ENCODE measurements around the gene PEX13.
"Not testable (repeated sequence)": the region's sequence is repeated elsewhere in the genome, so short reads cannot be mapped to it uniquely, and the experiment has no call there.

Gene PEX13, protein sequence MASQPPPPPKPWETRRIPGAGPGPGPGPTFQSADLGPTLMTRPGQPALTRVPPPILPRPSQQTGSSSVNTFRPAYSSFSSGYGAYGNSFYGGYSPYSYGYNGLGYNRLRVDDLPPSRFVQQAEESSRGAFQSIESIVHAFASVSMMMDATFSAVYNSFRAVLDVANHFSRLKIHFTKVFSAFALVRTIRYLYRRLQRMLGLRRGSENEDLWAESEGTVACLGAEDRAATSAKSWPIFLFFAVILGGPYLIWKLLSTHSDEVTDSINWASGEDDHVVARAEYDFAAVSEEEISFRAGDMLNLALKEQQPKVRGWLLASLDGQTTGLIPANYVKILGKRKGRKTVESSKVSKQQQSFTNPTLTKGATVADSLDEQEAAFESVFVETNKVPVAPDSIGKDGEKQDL

DNA sequence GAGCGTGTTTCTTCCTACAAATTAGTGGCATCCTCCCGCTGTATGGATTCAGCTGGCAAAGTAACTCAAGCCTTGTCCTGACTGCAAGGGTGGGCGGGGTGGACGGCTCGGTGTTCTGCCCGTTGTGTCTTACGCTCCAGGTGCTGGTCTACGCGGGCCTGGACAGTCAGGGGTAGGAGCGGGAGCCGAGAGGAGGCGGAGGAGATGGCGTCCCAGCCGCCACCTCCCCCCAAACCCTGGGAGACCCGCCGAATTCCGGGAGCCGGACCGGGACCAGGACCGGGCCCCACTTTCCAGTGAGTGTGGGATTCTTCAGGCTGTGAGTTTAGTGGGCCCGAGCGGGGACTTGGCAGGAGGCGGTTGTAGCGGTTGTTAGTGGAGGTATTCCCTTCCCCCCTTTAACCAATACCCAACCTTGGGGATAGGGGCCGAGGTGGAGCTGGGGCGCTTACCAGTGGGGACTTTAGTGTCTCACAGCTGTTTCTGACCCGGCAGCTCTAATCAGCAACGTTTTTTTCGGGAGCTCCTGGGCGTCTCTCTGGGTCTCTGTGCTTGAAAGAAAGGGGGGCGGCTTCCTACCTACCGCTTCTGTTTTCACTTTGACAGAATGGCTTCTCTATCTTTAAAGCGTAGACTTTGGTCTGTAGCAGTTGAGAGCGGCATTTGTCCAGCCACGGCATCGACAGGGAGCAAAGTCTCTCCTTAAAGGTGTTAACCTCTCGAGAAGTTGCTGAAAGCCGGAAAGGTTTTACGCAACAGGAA lies at the start of gene PEX13, which contains the start of gene PUS10:
PEX13 (plus strand) TSS at position 165 of the 762 bp plus-strand sequence; CDS start at position 205, 40 bp downstream.
PUS10 (minus strand) TSS at position 700 of the 762 bp plus-strand sequence. CDS start 6,365 bp downstream, outside the sequence.
- DNase-seq = peak; percentile 72

DNA sequence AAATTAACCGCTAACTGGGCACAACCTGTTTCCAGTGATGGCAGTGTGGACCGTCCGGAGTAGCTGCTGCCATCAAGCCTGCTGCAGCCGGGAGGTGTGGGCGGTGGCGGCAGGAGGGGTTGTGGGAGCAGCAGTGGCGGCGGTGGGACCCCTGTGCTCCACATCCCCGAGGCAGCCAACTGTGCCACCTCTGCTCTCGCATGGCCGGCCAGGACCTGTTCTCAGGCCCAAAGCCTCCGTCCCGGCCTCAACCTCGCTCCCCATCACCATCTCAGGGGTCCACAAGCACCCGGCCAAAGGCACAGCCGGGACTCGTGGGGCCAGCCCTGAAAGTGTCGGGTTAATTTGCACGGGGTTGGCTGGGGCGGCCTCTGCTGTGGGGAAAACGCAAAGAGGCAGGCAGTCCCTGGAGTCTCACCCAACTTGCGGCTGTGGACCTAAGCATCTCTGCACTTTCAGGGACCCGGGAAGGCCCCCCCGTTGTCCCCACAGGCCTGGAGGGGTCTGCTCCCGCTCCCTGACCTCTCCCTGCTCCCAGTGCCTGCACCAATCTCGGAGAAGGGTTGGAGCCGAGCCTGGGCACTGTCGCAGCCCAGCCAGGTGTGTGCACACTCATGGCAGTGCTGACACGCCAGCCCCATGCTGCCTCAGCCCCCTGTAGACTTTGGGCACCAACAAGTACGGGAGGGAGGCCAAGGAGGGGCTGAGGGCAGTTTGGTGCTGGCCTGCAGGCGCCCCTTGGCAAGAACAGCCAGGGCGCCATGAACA lies 44.4 kb upstream of the PEX13 start:
- DNase-seq = no peak

DNA sequence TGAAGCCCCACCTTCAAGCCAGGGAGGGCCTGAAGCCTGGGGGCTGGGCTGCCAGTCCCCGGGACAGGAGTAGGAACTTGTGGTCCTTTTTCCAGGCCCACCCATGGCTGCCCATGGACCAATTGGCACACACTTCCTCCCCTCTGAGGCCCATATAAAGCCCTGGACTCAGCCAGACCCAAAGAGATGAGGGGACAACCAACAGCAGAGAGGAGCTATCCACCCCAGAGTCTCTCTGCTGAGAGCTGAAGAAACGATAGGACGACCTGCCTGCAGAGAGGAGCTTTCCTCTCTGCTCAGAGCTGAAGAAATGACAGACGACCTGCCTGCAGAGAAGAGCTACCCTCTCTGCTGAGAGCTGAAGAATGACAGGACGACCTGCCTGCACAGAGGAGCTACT lies 43.8 kb upstream of the PEX13 start:
- no peak for DNase-seq

DNA sequence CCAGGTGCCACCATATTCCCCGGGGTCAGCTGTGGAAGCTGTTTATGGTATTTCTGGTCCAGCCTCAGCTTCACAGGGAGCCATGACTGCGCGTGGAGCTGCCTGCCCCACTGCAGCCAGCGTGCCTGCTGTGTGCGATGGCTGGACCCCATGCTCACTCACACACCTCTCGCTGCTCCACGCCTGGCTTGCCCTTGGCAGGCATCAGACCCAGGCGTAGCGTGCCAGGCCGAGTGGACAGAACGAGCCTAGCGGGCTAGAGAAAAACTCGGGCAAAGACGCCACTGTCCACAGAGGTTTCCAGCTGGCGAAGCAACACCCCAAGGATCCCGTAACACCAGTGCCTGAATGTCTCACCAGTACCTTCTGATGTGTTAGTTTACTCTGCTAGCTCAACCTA lies 42.9 kb upstream of the PEX13 start:
- DNase-seq = no peak

DNA sequence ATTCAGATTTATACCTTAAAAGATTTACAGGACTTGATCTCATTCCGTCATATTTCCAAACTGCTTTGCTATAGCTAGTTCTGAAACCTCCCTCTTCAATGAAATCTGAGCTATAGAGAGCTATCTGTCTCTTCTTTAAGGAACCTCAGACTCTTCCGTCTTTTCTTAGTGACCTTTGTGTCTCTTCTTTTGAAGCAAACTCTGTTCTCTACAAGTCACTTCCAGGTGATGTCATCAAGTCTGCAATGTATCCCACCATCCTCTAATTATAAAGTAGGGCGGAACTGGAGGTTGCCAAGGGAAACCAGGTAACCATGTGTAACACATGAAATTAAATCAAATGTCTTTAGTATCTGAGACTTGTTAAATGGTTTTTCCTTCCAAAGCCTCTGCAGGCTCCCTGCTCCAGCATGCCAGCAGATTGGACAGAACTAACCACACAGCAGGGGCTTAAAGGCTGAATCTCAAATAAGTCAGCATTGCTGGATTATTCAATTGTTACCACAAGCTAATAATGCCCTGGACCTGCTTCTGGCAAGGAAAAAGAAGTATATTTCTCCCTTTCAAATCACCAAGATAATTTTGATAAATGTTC lies 41.2 kb upstream of the PEX13 start:
- no peak for DNase-seq

DNA sequence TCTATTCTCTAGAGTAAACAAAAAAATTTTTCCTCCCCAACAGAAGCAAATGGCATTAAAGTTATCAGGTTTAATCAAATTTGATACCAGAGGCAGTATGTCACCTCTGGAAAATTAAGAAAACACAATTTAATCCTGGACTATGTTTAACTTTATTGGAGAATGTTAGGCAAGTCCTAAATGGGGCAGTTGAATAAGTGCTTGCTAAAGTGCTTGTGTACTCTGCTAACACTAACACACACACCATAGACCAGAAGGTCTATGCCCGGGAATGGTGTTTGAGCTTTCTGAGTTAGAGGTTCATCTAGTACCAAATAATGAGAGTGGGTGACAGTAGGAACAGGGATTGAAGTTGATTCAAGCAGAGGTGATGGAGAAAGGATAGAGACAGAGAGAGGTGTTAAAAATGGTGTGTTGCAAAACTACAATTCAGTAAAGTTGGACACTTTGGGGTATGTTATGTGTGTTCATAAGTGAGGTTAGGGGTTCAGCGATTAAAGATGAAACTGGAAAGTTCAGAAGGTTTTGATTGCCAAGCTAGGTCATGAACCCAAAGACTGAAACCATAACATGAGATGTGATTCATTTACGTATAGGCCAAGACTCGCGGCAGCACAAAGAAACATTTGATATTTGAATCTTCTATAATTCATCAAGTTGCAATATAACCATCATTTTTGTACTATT lies 40.5 kb upstream of the PEX13 start:
- DNase-seq = no peak

DNA sequence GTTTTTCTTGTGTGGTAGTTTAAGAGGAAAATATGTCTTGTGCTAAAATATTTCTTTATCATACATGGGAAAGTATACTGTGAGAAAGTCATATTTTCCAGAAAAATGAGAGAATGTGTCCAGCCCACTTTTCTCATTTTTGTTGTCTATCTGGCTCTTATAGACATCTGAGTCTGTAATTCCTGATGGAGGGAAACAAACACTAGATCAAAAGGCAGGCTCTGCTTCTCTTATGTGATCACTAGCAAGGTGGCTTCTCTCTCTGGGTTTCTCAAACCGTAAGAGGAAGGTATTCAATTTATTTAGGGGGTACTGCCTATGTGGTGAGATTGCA lies 40.0 kb upstream of the PEX13 start:
- DNase-seq = no peak

DNA sequence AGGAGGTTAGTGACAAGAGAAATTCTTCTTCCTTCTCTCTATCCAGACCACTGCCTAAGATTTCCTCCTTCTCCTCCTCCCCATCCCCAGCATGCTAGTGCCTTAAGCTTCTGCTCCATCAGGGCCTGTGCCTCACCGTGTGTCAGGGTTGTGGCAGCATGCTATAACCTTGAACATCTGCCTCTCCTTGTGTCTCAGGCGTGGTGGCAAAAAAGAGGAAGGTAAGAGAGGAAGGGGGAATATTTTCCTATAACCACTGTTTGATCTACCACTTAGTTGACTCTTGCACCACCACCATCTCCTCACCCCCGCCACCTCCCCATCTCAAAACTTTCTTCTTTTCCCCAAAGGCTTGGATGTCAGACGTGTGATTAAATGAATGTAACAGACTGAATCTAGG lies 38.3 kb upstream of the PEX13 start:
- no peak for DNase-seq

DNA sequence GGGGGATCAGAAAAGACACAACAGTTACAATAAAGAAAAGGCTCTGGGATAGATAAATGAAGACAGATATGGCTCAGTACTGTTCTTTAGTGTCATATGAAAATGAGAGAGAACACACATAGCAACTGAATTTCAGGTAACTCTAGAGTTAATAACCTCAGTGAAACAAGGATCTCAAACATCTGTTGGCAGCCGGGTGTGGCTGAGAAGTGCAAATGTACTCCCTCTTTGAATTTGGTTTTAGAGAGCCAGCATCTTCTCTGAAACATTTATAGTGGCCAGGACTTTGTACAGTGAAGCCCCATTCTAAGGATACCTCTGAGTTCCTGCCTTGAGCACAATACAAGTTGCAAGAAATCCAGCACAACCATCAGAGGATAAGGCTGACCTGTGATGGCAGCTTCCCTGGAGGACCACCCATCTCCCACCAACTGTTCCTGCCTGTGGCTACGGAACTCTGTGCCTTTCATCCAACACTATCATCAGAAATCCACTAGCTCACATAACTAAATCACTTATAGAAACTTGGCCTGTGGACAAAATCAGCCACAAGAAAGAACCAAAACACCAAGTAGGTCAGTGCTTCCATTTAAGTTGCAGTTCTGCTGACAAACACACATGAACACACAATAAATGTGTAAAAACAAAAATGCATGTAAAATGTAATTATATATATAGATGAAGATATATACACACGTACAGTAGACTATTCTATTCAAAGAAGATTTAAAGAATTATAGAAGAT lies 37.3 kb upstream of the PEX13 start:
- DNase-seq = no peak

DNA sequence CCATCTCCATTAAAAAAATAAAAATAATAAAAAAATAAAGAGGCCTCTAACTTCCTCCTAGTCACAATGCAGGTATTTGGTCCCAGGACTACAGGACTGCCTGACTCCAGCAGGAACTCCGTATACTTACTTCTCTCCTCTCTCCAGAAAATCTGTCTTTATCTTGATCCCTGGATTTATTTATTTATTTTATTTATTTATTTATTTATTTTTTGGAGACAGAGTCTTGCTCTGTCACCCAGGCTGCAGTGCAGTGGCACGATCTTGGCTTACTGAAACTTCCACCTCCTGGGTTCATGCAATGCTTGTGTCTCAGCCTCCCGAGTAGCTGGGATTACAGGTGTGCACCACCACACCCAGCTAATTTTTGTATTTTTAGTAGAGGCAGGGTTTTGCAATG lies 35.5 kb upstream of the PEX13 start:
- not testable (repeated sequence) for DNase-seq

DNA sequence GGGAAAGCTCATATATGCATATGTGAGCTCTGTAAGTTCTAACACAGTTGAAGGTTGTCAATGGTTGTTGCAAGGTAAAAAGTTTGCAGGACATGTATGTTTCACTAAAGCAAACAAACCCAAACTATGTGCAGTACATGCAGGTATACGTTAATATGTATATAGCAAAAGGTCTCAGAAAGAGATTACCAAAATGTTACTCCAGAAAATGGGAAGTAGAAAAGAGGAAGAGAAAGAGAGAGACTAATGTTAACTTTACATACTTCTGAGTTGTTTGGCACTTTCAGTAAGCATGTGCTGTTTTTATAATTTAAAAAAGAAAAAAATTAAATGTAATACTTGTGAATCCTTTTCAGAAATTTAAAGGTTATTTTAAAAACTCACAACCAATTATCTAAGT lies 32.8 kb upstream of the PEX13 start:
- no peak for DNase-seq

DNA sequence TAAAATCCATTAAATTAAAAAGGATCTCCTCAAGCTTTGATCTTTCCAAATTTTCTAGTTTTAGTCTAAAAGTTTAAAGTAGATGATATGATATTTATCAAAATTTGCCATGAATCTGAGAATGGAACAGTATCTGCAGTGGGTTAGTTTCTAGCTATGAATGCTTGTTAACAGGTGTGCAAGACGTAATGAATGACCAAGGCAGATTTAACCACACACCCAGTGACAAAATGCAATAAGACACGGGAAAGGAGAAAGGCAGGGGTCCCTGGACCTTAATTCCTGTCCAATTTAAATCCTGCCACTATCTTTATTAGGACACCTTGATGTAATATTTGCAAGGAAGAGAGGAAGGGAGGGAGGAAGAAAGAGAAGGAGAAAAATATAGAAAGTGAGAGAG lies 30.5 kb upstream of the PEX13 start:
- DNase-seq = no peak

DNA sequence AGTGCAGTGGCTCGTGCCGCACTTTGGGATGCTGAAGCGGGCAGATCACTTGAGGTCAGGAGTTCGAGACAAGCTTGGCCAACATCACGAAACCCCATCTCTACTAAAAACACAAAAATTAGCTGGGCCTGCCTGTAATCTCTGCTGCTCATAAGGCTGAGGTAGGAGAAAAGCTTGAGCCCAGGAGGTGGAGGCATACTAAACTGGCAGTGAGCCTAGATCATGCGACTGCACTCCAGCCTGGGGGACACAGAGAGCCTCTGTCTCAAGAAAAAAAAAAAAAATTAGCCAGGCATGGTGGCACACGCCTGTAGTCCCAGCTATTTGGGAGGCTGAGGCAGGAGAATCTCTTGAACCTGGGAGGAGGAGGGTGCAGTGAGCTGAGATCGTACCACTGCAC lies 29.9 kb upstream of the PEX13 start:
- not testable (repeated sequence) for DNase-seq

DNA sequence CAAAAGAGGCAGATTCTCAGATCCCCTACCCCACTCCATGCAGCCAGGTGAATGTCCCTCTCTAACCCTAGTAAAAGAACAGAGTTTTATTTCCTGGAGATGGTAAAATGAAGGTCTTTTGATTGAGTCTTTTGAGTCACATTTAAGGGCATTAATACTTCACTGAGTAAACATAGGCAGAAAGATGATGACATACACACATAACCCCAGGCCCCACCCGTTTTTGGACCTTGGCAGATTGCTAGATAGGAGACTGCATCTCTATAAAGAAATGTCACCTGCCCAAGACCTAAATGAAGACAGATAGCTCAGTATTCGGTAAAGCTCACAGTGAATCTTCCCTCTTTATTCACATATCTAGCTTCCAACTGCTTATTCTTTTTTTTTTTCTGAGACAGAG lies 28.3 kb upstream of the PEX13 start:
- DNase-seq = no peak

DNA sequence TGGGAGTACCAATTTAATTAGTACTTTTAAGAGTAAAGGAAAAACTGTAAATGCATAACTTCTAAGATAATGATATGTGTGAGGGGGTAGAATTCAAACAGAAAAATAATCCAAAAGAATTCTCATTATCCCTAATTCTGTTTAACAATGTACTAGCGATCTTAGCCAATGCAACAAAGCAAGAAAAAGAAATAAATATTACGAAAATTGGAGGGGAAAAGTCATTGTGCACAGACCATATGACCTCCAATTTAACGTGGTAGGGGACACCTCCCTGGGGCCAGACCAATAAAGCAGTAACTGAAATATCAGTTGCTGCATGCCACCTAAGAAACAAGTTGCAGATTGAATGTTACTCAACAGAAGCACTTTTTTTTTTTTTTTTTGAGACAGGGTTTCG lies 25.9 kb upstream of the PEX13 start:
- DNase-seq = no peak

DNA sequence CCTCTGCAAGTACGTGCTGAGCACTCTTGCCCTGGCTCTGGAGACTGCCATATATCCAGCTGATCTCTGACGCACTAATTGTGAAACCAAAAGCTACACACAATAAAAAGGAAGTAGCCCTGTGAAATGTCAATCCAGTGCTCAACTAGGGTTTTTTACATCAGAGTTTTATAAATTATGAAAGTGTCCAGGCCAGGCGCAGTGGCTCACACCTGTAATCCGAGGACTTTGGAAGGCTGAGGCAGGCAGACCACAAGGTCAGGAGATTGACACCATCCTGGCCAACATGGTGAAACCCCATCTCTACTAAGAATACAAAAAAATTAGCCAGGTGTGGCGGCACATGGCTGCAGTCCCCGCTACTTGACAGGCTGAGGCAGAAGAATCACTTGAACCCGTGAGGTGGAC lies 24.5 kb upstream of the PEX13 start:
- no peak for DNase-seq

DNA sequence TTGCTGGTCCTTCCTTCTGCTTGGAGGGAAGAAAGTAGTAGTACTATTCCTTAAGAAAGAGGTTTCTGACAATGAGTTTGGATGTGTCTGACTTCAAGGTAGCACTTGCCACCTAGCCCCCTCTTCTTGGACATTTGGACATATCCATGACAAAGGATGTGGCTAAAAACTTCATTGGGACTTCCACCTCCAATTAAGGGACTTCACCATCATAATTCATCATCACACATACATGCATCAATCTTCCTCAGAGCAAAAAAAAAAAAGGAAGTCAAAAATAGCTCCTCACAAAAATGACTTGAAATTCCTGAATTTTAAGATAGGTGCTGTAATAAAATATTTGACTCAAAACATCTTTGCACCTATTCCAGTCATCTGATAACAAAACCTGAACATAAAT lies 23.4 kb upstream of the PEX13 start:
- no peak for DNase-seq

DNA sequence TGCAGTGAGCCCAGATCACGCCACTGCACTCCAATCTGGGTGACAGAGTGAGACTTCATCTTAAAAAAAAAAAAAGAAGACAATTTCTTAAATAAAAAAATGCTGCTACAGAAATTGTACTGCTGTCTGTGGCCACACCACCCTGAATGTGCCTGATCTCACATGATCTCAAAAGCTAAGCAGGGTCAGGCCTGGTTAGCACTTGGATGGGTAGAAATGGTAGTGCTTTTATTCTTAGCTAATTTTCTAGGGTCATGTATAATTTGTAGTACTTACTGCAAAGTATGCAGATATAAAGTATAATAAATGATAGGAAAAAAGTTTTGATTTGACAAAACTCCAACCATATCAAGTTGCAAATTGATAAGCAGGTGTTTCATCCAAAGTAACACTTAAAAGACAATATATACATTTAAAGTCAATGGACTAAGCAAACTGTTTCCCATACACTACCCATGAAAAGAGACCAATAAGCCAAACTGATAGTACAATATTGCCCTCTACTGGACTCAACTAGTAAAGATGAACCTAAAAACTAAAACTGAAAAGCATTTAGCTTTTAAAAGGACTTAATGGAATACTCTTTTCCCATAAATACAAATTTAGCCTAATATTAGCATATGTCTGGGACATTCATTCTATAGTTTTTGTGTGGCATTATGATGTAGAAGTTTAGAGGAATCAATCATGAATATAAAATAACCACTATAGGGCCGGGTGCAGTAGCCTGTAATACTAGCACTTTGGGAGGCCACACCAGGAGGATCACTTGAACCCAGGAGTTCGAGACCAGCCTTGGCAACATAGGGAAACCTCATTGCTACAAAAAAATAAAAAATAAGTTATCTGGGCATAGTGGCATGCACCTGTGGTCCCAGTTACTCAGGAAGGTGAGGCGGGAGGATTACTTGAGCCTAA lies 18.6 kb upstream of the PEX13 start:
- DNase-seq = peak; percentile 38

DNA sequence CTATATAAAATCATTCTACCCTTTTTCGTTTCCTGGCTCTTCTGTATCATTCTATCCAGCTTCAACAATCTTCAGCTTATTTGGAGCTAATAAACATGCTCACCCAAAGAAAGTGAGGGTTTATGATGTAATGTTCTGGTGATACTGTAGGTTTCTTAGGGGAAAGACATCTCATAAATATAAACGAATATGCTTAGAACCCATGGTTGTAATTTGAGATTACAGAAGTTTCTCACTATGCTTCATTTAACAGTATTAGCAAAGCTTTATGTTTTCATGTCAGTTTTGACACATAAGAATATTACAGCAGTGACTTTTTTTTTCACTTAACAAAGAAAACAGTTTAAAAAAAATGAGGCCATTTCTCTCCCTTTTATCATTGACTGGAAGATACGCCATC lies 11.8 kb upstream of the PEX13 start:
- no peak for DNase-seq

DNA sequence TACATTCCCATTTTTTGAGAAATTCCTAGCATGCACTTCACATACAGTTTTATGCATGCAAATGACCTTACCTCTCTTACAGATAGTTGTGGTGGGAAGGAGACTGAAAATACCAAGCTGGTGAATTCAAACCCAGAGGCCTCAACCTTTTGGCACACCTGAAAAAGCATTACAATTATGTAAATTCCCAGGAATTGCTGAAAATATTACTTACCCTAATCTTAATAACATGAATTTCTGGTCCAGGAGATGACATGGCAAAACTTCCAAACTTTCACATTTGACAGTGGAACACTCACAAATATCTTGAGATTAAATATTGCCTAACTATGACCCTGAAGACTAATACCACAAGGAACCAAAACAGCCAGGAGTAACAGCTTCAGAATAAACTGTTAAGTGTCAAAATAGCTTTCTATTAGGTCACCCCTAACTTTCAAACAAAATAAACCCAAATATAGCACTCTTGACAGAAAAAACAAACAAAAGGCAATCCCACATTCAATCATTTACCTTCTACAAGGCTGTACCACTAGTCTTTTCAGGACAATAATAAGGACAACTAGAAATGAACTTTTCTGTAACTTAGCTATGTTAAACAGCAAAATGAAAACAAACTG lies 10.9 kb upstream of the PEX13 start:
- DNase-seq = no peak
